T-helper 2 cell treated with Interferon-gamma antibody and Interleukin-4, amounts not matched to agents 100 ng/mL and 5 ng/mL, for 36 hours (primary cell): Measurements from ENCODE around the gene HEXD. TPM values are rescaled to one million over a fixed set of nuclear protein-coding genes. Genes with fewer than 3 reads are reported as not detected.

Experiments
- intact Hi-C: fragments of 100-400 bp; cut with micrococcal nuclease; formaldehyde crosslinking; loops from one replicate; pipeline ENCODE4 v1.15.1; 2023
- total RNA-seq: library from RNA; stranded (reverse); gene quantifications from 2 replicates; pipeline ENCODE4 v1.2.3, GENCODE V29; 2022

HEXD gene
- total RNA-seq, 1 donor from 2014 or later: 51.1 TPM

GRCh38 chr17:82414548-82415281 is 3.4 kb upstream of the HEXD start:
- intact Hi-C loops: loop anchor here (1.0 to 10.0 kb wide), 4 partner anchors 63 to 180 kb away; no protein-coding TSS in a partner anchor

- intact Hi-C loops: loop anchor here (10.0 kb wide), 3 partner anchors 79 to 181 kb away; no protein-coding TSS in a partner anchor
Observed at GRCh38 chr17:82415336-82415735, 2.8 kb upstream of the HEXD start.

- intact Hi-C loops: loop anchor here (10.0 kb wide), 3 partner anchors 79 to 181 kb away; no protein-coding TSS in a partner anchor
Observed at GRCh38 chr17:82415786-82416185, 2.4 kb upstream of the HEXD start.

- intact Hi-C loops: loop anchor here (10.0 kb wide), 3 partner anchors 79 to 181 kb away; no protein-coding TSS in a partner anchor
Observed at GRCh38 chr17:82416264-82416663, 1.9 kb upstream of the HEXD start.

GRCh38 chr17:82416771-82417170 is 1.4 kb upstream of the HEXD start:
- intact Hi-C loops: loop anchor here (10.0 kb wide), 3 partner anchors 78 to 182 kb away; no protein-coding TSS in a partner anchor

- intact Hi-C loops: loop anchor here (2.0 to 10.0 kb wide), 4 partner anchors 75 to 229 kb away; partner anchors contain the start of gene WDR45B
Observed at GRCh38 chr17:82419540-82419939, 1.4 kb downstream of the HEXD start.

GRCh38 chr17:82424001-82424862 is 6.1 kb downstream of the HEXD start:
- intact Hi-C loops: no loop called here

- intact Hi-C loops: no loop called here
Observed at GRCh38 chr17:82424863-82425159, 6.7 kb downstream of the HEXD start.

- intact Hi-C loops: no loop called here
Observed at GRCh38 chr17:82428546-82428945, 10.4 kb downstream of the HEXD start.

- intact Hi-C loops: no loop called here
Observed at GRCh38 chr17:82429824-82430223, 11.7 kb downstream of the HEXD start.

- intact Hi-C loops: no loop called here
Observed at GRCh38 chr17:82432017-82432416, 13.9 kb downstream of the HEXD start.

GRCh38 chr17:82433560-82434215 is 15.5 kb downstream of the HEXD start:
- intact Hi-C loops: no loop called here

GRCh38 chr17:82434216-82434565 is 16.0 kb downstream of the HEXD start:
- intact Hi-C loops: no loop called here

GRCh38 chr17:82435103-82435502 is 17.0 kb downstream of the HEXD start:
- intact Hi-C loops: no loop called here

GRCh38 chr17:82435601-82436583 is 17.7 kb downstream of the HEXD start:
- intact Hi-C loops: no loop called here

- intact Hi-C loops: no loop called here
Observed at GRCh38 chr17:82436601-82437324, 18.6 kb downstream of the HEXD start.

- intact Hi-C loops: no loop called here
Observed at GRCh38 chr17:82437325-82437668, 19.1 kb downstream of the HEXD start.

- intact Hi-C loops: no loop called here
Observed at GRCh38 chr17:82438401-82439193, 20.4 kb downstream of the HEXD start.

- intact Hi-C loops: no loop called here
Observed at GRCh38 chr17:82439194-82439828, 21.2 kb downstream of the HEXD start.
